Osteoblast (primary cell): ENCODE results near the gene SHC2. TPM values are rescaled to one million over a fixed set of nuclear protein-coding genes. Genes with fewer than 3 reads are reported as not detected.

Experiments
- DNase-seq: peaks from one replicate; pipeline ENCODE4 v3.0.0; 2011; ENCODE audit warnings: low spot score, mixed read lengths; ENCODE audit not compliant: insufficient read length; ENCODE audit errors: missing footprints
- H2AFZ ChIP-seq: 2 replicates; pipeline ENCODE4 v1.6.0; 2011; ENCODE audit warnings: mild to moderate bottlenecking, low read length
- H3K27ac ChIP-seq: 2 replicates; pipeline ENCODE4 v1.5.1; 2011; ENCODE audit warnings: mild to moderate bottlenecking, low read depth, low read length, moderate library complexity
- H3K27me3 ChIP-seq: 2 replicates; pipeline ENCODE4 v1.6.0; 2012; ENCODE audit warnings: mild to moderate bottlenecking, control low read depth, inconsistent platforms, low read length, moderate library complexity; ENCODE audit not compliant: insufficient read depth
- H3K36me3 ChIP-seq: 2 replicates; pipeline ENCODE4 v1.5.1; 2011; ENCODE audit warnings: mild to moderate bottlenecking, low read length, control low read depth, moderate library complexity; ENCODE audit not compliant: insufficient read depth
- H3K4me1 ChIP-seq: 2 replicates; pipeline ENCODE4 v1.5.1; 2011; ENCODE audit warnings: mild to moderate bottlenecking, low read length, control low read depth, moderate library complexity; ENCODE audit not compliant: insufficient read depth
- H3K4me2 ChIP-seq: 2 replicates; pipeline ENCODE4 v1.6.0; 2011; ENCODE audit warnings: mild to moderate bottlenecking, low read length; ENCODE audit not compliant: insufficient read depth
- H3K4me3 ChIP-seq: fragments of 200-600 bp; sonication (generic); 3 replicates; pipeline ENCODE4 v1.5.1; 2012; ENCODE audit warnings: mild to moderate bottlenecking, low read length, inconsistent platforms; ENCODE audit not compliant: insufficient read depth
- H3K79me2 ChIP-seq: 2 replicates; pipeline ENCODE4 v1.6.0; 2012; ENCODE audit warnings: mild to moderate bottlenecking, low read length, control low read depth, inconsistent platforms; ENCODE audit not compliant: insufficient read depth
- H3K9me3 ChIP-seq: 2 replicates; pipeline ENCODE4 v1.5.1; 2011; ENCODE audit warnings: low read depth, low read length, control low read depth
- H4K20me1 ChIP-seq: 2 replicates; pipeline ENCODE4 v1.6.0; 2012; ENCODE audit warnings: mild to moderate bottlenecking, low read length, control low read depth; ENCODE audit not compliant: insufficient read depth
- total RNA-seq: library from RNA; depleted of rRNA; stranded (reverse); fragments of >200 nt; gene quantifications from 2 replicates; pipeline ENCODE4 v1.2.3, GENCODE V29; 2012
- TF ChIP-seq, protein P1 (sequence below): IDR thresholded peaks from 2 replicates; pipeline ENCODE4 v1.5.1; 2011; ENCODE audit warnings: mild to moderate bottlenecking, low read depth, low read length, moderate library complexity; ENCODE audit errors: extremely low read depth

SHC2 gene
- total RNA-seq, 1 donor: 0.36 TPM

DNA sequence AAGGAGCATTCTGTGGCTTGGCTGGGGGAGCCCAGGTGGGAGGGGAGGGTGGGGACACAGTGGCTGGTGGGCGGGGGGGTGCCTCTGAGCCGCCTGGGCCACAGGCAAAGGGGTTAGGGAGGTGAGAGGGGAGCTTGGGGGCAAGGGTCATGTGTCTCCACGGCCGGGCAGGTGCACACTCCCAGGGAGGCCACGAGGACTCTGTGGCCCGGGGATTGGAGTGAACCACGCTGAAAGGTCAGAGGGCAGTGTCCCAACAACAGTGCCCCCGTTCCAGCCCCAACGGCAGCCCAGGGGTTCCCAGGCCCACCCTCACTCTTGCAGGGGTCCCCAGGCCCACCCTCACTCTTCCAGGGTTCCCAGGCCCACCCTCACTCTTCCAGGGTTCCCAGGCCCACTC, 61.5 kb downstream of the SHC2 start:
- no peak overlapping the region for H3K4me3 ChIP-seq
- H2AFZ ChIP-seq: no peak overlapping the region
- H3K9me3 ChIP-seq: no peaks in the 10 kb centered on the region
- no peaks in the 10 kb centered on the region for H3K79me2 ChIP-seq
- TF ChIP-seq, protein P1, sequence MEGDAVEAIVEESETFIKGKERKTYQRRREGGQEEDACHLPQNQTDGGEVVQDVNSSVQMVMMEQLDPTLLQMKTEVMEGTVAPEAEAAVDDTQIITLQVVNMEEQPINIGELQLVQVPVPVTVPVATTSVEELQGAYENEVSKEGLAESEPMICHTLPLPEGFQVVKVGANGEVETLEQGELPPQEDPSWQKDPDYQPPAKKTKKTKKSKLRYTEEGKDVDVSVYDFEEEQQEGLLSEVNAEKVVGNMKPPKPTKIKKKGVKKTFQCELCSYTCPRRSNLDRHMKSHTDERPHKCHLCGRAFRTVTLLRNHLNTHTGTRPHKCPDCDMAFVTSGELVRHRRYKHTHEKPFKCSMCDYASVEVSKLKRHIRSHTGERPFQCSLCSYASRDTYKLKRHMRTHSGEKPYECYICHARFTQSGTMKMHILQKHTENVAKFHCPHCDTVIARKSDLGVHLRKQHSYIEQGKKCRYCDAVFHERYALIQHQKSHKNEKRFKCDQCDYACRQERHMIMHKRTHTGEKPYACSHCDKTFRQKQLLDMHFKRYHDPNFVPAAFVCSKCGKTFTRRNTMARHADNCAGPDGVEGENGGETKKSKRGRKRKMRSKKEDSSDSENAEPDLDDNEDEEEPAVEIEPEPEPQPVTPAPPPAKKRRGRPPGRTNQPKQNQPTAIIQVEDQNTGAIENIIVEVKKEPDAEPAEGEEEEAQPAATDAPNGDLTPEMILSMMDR: no peak
- H3K4me2 ChIP-seq: no peak overlapping the region
- no peaks in the 10 kb centered on the region for H4K20me1 ChIP-seq
- no peak overlapping the region for H3K27ac ChIP-seq
- no peak for DNase-seq
- no peaks in the 10 kb centered on the region for H3K36me3 ChIP-seq
- H3K4me1 ChIP-seq: no peaks in the 10 kb centered on the region
- no peaks in the 10 kb centered on the region for H3K27me3 ChIP-seq

DNA sequence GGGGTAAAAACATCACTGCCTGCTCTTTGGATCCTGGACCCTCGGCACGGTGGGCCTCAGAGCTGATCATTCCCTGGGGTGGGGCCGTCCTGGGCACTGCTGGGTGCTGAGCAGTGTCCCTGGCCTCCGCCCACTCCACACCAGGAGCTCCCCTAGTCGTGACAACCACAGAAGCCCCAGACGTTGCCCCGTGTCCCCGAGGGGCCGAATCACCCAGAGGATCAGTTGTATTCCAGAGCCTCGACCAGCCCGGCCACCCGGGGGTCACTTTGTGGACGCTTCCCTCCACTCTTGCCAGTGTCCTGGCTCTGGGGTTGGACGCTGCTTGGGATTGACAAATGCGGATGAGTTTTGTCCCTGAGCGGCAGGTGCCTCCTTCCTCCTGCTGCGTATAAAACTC, 62.1 kb downstream of the SHC2 start:
- no peaks in the 10 kb centered on the region for H3K27me3 ChIP-seq
- no peak for DNase-seq
- H4K20me1 ChIP-seq: no peaks in the 10 kb centered on the region
- no peaks in the 10 kb centered on the region for H3K4me1 ChIP-seq
- no peak overlapping the region for H2AFZ ChIP-seq
- no peak overlapping the region for H3K4me3 ChIP-seq
- no peaks in the 10 kb centered on the region for H3K36me3 ChIP-seq
- TF ChIP-seq, protein P1: no peak
- no peaks in the 10 kb centered on the region for H3K79me2 ChIP-seq
- H3K4me2 ChIP-seq: no peak overlapping the region
- H3K27ac ChIP-seq: no peak overlapping the region
- H3K9me3 ChIP-seq: no peaks in the 10 kb centered on the region

DNA sequence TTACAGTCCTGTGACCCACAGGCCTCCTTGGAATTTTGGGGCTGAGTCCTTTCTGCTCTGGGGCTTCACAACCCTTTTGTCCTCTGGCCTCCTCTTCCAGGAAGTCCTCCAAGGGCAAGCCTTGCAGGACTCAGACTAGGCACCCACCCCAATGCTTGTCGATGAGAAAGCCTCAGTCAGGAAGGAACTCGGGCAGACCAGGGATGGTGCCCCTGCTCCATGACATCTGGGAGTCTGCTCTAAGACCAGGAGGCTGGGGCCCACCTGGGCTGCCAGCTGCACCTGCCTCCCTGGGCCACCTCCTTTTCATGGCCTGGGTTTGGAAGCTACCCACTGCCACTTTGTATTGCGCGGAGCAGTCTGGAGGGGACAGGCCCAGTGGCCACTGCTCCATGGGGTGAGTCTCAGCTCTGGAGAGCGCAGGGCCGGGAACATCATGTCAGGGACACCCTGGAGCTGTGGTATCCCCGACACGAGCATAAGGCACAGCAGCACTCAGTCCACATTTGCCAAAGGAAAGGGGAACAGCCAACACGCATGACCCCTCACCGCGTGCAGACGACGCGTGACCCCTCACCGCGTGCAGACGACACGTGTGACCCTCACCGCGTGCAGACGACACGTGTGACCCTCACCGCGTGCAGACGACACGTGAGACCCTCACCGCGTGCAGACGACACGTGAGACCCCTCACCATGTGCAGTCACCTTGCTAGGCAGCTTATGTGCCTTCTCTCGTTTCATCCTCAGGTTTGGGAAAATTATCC, 62.7 kb downstream of the SHC2 start:
- no peak overlapping the region for H2AFZ ChIP-seq
- H3K79me2 ChIP-seq: no peaks in the 10 kb centered on the region
- no peaks in the 10 kb centered on the region for H3K36me3 ChIP-seq
- peak; percentile 36 for DNase-seq
- no peak overlapping the region for H3K27ac ChIP-seq
- H3K9me3 ChIP-seq: no peaks in the 10 kb centered on the region
- no peaks in the 10 kb centered on the region for H3K4me1 ChIP-seq
- H3K27me3 ChIP-seq: no peaks in the 10 kb centered on the region
- no peak overlapping the region for H3K4me2 ChIP-seq
- no peaks in the 10 kb centered on the region for H4K20me1 ChIP-seq
- no peak overlapping the region for H3K4me3 ChIP-seq
- TF ChIP-seq, protein P1: no peak

DNA sequence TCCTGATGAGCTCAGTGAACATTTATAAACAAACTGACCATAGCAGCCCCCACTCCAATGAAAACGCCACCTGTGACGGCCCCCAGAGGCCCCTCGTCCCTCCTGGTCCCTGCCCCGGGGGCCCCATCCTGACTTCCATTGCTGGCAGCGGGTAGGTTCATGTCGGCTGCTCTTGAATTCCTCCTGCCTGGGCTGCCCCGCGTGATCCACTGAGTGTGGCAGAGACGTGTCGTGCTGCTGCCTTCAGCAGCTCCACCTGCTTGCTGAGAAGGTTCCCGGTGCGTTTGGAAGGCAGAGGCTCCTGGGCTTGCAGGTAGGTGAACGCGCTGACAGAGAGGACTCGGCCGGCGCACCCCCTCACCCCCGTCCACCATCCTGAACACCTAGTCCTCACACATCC, 63.5 kb downstream of the SHC2 start:
- H3K4me2 ChIP-seq: no peak overlapping the region
- H3K4me1 ChIP-seq: no peaks in the 10 kb centered on the region
- H3K4me3 ChIP-seq: no peak overlapping the region
- no peaks in the 10 kb centered on the region for H3K36me3 ChIP-seq
- no peak overlapping the region for H3K27ac ChIP-seq
- H3K79me2 ChIP-seq: no peaks in the 10 kb centered on the region
- H4K20me1 ChIP-seq: no peaks in the 10 kb centered on the region
- no peaks in the 10 kb centered on the region for H3K9me3 ChIP-seq
- TF ChIP-seq, protein P1: no peak
- no peak overlapping the region for H2AFZ ChIP-seq
- no peaks in the 10 kb centered on the region for H3K27me3 ChIP-seq
- peak; percentile 50 for DNase-seq
